Rectal smooth muscle tissue (tissue), 1 donor: ENCODE results near the gene CRB3.

Experiments used
- H3K27ac ChIP-seq: one replicate; pipeline ENCODE4 v1.7.0; 2013; ENCODE audit warnings: low read depth, low read length, inconsistent platforms
- H3K27me3 ChIP-seq: one replicate; pipeline ENCODE4 v1.7.0; 2013; ENCODE audit warnings: low read length; ENCODE audit not compliant: control insufficient read depth, insufficient read depth
- H3K36me3 ChIP-seq: one replicate; pipeline ENCODE4 v1.7.0; 2013; ENCODE audit warnings: low read length; ENCODE audit not compliant: control insufficient read depth, insufficient read depth
- H3K4me1 ChIP-seq: one replicate; pipeline ENCODE4 v1.7.0; 2013; ENCODE audit warnings: low read length; ENCODE audit not compliant: control insufficient read depth, insufficient read depth
- H3K4me3 ChIP-seq: one replicate; pipeline ENCODE4 v1.7.0; 2013; ENCODE audit warnings: low read length
- H3K9ac ChIP-seq: one replicate; pipeline ENCODE4 v1.7.0; 2013; ENCODE audit warnings: low read length

Gene CRB3

GRCh38 chr19:6460099-6460884 lies 3.8 kb upstream of the CRB3 start:
- H3K27ac ChIP-seq: peak overlapping the region; percentile 77
- H3K9ac ChIP-seq: peak overlapping the region; percentile 62
- peaks cover 5% of the 10 kb centered on the region for H3K27me3 ChIP-seq
- H3K4me1 ChIP-seq: peaks cover 7% of the 10 kb centered on the region
- peaks cover 5% of the 10 kb centered on the region for H3K36me3 ChIP-seq
- peak overlapping the region; percentile 92 for H3K4me3 ChIP-seq

DNA sequence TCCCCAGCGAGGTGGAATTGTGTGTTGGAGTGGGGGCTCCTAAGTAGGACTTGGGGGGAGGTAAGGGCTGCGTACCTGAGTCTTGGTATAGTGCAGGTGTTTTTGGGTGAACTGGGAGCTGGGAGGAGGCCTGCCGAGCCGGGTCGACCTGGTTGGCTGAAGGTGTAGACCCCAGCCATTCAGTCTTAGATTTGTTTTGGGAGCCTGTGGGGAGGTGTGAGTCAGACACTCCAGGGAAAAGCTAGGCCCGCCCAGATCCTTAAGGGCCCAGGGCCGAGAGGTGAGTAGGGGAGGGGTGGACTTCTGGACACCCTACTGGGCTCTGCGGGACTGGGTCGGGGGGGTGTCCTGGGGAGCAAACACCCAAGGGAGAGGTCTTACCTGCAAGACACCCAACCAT lies 935 bp downstream of the CRB3 start:
- peak overlapping the region; percentile 60 for H3K4me3 ChIP-seq
- no peak overlapping the region for H3K9ac ChIP-seq
- H3K27me3 ChIP-seq: peaks cover 8% of the 10 kb centered on the region
- no peaks in the 10 kb centered on the region for H3K36me3 ChIP-seq
- no peaks in the 10 kb centered on the region for H3K4me1 ChIP-seq
- H3K27ac ChIP-seq: no peak overlapping the region

DNA sequence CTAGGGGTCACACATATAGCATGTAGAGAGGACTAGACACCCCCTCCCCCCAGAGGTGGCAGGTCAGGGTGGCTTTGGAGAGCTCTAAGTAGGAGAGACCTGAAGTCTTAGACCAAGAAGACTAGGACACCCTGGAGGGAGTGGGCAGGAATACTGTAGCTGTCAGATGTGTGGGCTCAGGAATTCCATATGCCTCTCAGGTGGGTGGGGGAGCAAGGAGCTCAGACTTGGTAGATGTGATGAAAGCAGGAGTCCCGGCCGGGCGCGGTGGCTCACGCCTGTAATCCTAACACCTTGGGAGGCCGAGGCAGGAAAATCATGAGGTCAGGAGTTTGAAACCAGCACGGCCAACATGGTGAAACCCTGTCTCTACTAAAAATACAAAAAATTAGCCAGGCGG lies 1.6 kb downstream of the CRB3 start:
- Histone ChIP-seq H3K4me3 (peak overlapping the region; percentile 60), H3K9ac (no peak overlapping the region), H3K27me3 (peaks cover 8% of the 10 kb centered on the region), H3K4me1 (no peaks in the 10 kb centered on the region), H3K27ac (no peak overlapping the region), H3K36me3 (no peaks in the 10 kb centered on the region)

DNA sequence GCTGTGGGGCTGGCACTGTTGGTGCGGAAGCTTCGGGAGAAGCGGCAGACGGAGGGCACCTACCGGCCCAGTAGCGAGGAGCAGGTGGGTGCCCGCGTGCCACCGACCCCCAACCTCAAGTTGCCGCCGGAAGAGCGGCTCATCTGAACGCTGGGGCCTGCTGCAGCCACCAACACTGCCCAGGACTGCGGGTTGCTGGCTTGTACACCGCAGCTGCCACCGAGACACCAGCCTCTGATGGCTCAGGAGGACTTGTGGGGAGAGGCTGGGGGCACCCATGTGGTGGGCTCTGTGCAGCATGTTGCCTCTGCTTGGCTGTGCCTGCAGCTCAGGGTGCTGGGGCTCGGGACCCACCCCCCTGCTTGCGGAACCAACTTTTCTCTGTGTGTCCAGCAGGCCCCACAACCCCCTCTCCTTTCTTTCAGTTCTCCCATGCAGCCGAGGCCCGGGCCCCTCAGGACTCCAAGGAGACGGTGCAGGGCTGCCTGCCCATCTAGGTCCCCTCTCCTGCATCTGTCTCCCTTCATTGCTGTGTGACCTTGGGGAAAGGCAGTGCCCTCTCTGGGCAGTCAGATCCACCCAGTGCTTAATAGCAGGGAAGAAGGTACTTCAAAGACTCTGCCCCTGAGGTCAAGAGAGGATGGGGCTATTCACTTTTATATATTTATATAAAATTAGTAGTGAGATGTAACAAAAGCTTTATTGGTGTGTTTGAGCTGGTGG lies 2.6 kb downstream of the CRB3 start:
- Histone ChIP-seq H3K27me3 (peaks cover 8% of the 10 kb centered on the region), H3K4me1 (no peaks in the 10 kb centered on the region), H3K4me3 (no peak overlapping the region), H3K27ac (no peak overlapping the region), H3K9ac (no peak overlapping the region), H3K36me3 (no peaks in the 10 kb centered on the region)

DNA sequence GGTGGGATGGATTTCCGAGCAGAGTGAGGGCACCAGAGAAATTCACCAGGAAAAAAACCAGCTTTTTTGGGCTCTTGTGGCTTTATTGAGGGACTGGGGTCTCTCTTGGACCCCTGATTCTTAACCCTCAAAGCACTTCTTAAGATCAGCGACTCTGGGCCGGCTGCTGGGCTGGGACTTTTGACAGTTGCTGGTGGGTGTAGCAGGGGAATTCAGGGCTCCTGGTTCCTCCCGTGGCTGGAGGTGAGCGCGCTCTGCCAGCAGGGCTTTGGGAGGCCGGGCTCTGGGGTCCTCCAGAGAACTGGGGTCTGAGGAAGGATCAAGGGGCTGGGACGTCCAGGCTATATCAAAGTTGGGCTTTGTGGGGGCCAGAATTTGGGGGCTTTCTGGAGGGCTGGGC lies 3.3 kb downstream of the CRB3 start:
- Histone ChIP-seq H3K4me1 (no peaks in the 10 kb centered on the region), H3K36me3 (no peaks in the 10 kb centered on the region), H3K9ac (no peak overlapping the region), H3K4me3 (no peak overlapping the region), H3K27me3 (peaks cover 8% of the 10 kb centered on the region), H3K27ac (no peak overlapping the region)

DNA sequence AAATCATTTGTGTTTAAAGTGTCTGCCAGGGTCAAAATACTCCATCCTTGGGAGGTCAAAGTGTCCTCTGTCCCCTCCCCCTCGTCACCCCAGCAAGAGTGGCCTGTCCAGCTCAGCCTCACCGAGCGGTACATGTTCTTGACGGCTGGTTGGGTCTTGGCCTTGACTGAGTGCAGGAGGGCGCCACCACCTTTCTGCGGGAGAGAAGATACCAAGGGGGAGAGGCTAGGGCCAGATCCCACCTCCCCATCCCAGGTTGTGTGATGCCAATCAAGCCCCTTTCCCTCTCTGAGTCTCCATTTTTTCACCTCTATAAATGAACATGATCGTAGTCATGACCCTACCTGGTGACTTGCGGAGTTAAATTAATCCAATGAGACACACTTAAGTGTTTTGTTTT lies 6.1 kb downstream of the CRB3 start:
- Histone ChIP-seq H3K36me3 (no peaks in the 10 kb centered on the region), H3K4me1 (no peaks in the 10 kb centered on the region), H3K27ac (no peak overlapping the region), H3K27me3 (peaks cover 4% of the 10 kb centered on the region), H3K9ac (no peak overlapping the region), H3K4me3 (no peak overlapping the region)

DNA sequence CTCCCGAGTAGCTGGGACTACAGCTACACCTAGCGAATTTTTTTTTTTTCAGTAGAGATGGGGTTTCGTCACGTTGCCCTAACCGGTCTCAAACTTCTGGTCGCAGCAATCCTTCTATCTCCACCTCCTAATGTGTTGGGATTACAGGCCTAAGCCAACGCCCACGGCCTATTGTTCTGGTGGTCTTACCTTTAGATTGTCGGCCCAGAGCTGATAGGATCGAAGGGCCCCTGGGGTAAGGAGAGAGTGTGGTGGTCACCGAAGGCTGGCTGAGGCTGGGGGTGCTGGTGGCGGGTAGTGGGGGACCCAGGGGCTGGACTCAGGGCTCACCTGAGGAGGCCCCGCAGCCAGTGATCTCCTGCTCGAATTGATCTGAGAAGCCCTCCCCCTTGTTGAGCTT lies 7.0 kb downstream of the CRB3 start:
- Histone ChIP-seq H3K27me3 (peaks cover 9% of the 10 kb centered on the region), H3K27ac (no peak overlapping the region), H3K4me3 (no peak overlapping the region), H3K4me1 (no peaks in the 10 kb centered on the region), H3K36me3 (no peaks in the 10 kb centered on the region), H3K9ac (no peak overlapping the region)

- no peaks in the 10 kb centered on the region for H3K36me3 ChIP-seq
- H3K4me1 ChIP-seq: no peaks in the 10 kb centered on the region
- peaks cover 15% of the 10 kb centered on the region for H3K27me3 ChIP-seq
- no peak overlapping the region for H3K9ac ChIP-seq
- no peak overlapping the region for H3K27ac ChIP-seq
- no peak overlapping the region for H3K4me3 ChIP-seq
These were observed 8.6 kb downstream of the CRB3 start for GRCh38 chr19:6472713-6473112.

GRCh38 chr19:6473647-6474046 lies 9.6 kb downstream of the CRB3 start:
- Histone ChIP-seq H3K4me3 (no peak overlapping the region), H3K36me3 (no peaks in the 10 kb centered on the region), H3K27ac (no peak overlapping the region), H3K4me1 (no peaks in the 10 kb centered on the region), H3K27me3 (peaks cover 15% of the 10 kb centered on the region), H3K9ac (no peak overlapping the region)

DNA sequence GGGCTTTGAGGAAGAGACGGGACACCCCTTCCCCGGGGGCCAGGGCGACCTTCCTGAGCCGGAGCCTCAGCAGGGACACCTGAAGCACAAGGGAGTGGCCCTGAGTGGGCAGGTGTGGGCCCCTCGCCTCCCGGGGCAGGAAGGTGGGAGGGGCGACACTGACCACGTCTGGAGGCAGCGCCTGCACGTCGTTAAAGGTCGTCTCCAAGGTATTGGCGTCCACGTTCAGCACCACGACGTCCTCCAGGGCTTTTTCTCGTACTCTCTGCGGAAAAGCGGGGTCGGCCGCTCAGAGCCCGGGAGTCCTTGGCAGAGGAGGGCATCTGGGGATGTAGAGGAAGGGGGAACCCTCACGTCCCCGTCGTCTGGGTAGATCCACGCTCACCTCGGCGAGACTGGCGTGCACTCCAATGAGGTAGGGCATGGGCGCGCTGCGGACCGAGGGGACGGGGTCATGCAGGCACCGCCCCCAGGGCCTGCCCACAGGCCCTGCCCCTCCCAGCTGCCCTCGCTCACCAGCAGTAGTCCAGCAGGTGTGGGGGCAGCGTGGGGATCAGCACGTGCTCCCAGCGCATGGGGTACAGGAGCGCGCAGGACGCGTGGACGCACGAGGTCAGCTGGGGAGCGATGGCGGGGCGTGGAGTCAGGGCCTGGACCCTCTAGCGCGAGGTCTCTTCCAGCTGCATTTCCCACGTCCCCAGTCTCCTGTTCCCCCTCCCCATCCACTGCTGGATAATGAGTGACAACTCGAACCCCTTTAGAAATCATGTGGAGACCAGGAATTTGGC lies 11.4 kb downstream of the CRB3 start:
- H3K9ac ChIP-seq: no peak overlapping the region
- peaks cover 18% of the 10 kb centered on the region for H3K27me3 ChIP-seq
- H3K4me3 ChIP-seq: peak overlapping the region; percentile 41
- no peak overlapping the region for H3K27ac ChIP-seq
- H3K4me1 ChIP-seq: no peaks in the 10 kb centered on the region
- no peaks in the 10 kb centered on the region for H3K36me3 ChIP-seq

DNA sequence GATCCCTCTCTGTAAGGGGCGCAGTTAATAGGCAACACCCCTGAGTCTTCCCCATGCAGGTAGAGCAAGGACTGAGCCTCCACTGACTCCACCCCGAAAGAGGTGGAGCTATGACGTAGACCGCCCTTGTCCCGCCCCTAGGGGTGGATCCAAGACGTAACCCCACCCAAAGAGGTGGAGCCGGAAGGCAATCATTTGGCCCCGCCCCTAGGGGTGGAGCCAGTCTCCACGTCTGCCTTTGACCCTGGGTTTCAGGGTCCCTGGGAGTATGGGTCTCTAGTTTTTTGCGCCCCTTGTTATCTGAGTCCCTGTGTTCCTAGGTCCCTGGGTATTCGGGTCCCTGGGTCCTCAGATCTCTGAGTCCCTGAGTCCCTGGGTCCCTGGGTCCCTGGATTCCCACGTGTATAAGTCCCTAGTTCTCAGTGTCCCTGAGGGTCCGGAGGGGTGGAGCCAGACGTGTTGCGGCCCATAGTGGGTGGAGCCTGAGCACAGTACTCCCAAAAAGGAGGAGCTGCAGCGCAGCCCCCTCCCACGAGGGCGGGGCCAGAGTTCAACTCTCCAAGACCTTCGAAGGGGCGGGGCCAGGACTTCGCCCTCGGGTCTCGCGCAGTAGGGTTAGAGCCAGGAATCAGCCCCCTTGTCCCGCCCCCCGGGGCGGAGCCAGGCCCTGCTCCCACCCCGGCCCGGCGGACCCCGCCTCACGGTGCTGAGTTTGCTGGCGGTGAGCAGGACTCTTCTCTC lies 12.3 kb downstream of the CRB3 start:
- Histone ChIP-seq H3K4me1 (no peaks in the 10 kb centered on the region), H3K4me3 (peak overlapping the region; percentile 41), H3K36me3 (no peaks in the 10 kb centered on the region), H3K27ac (no peak overlapping the region), H3K9ac (no peak overlapping the region), H3K27me3 (peaks cover 18% of the 10 kb centered on the region)

DNA sequence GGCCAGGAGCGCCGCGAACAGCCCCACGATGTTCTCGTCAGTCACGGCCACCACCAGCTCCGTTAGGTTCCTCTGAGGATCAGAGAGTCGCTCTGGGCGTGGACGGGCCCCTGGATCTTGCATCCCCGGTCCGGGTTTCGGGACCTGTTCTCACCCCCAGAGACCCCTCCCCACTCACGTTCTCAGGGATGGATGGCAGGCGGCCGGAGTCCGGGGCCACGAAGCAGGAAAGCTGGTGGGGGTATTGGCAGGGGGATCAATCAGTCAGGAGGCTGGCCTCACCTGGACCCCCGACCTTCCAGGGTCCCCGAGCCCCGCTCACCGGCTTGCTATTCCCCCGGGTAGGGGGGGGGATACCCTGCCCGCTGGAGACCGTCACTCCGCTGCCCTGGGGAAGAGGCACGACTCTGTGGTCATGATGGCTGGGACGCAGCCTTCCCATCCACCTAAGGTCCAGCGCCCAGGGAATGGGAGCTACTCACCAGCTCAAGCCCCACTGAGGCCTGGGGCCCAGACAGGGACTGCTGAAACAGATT lies 12.9 kb downstream of the CRB3 start:
- H3K4me3 ChIP-seq: no peak overlapping the region

More for the DNA sequence above, 12.9 kb downstream of the CRB3 start:
- Histone ChIP-seq H3K36me3 (no peaks in the 10 kb centered on the region), H3K27me3 (peaks cover 18% of the 10 kb centered on the region), H3K4me1 (no peaks in the 10 kb centered on the region), H3K9ac (no peak overlapping the region), H3K27ac (no peak overlapping the region)
